HG02678 (cell line): ENCODE measurements around the gene RNF168.
A peak's percentile ranks its signal among the peaks of the same experiment; 100 is the strongest.
"Not testable (repeated sequence)": the region's sequence is repeated elsewhere in the genome, so short reads cannot be mapped to it uniquely, and the experiment has no call there.

Experiments used
- ATAC-seq: cut with Tn5 transposase; IDR thresholded peaks from one replicate; pipeline ENCODE4 v1.9.1; 2021; ENCODE audit warnings: mild to moderate bottlenecking, moderate library complexity; ENCODE audit not compliant: unreplicated experiment

Gene RNF168

DNA sequence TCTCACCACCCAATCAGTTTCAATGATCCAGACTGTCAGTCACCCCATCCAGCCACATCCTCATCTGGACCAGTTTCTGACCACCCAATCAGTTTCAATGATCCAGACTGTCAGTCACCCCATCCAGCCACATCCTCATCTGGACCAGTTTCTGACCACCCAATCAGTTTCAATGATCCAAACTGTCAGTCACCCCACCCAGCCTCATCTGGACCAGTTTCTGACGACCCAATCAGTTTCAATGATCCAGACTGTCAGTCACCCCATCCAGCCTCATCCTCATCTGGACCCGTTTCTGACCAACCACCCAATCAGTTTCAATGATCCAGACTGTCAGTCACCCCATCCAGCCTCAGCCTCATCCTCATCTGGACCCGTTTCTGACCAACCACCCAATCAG lies 33.4 kb downstream of the RNF168 start:
- not testable (repeated sequence) for ATAC-seq

DNA sequence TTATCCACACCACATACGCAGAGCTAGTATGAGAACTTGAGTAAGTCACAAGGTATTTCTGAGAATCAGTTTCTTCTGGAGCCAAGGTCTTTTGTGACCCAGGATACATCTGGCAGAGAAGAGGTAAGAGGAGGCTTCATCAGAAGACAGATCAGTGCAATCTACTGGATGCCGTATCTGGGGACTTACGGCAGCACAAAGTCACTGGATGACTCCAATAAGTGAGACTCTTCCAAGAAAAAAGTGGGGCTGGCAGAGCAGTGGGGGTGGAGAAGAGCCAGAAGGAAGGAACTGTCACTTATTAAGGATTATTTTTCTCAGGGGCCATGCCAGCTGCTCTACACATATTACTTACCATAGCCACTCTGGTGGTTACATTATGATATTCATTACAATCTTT lies 39.8 kb downstream of the RNF168 start:
- no peak for ATAC-seq

DNA sequence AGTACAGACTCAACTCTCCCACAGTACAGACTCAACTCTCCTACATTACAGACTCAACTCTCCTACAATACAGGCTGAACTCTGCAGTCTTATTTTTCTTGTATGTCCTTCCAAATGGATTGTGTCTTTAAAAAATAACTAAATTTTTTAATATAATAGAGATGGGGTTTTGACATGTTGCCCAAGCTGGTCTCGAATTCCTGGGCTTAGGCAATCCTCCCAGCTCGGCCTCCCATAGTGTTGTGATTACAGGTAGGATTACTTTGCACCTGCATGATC lies 40.2 kb downstream of the RNF168 start:
- ATAC-seq, result no peak

DNA sequence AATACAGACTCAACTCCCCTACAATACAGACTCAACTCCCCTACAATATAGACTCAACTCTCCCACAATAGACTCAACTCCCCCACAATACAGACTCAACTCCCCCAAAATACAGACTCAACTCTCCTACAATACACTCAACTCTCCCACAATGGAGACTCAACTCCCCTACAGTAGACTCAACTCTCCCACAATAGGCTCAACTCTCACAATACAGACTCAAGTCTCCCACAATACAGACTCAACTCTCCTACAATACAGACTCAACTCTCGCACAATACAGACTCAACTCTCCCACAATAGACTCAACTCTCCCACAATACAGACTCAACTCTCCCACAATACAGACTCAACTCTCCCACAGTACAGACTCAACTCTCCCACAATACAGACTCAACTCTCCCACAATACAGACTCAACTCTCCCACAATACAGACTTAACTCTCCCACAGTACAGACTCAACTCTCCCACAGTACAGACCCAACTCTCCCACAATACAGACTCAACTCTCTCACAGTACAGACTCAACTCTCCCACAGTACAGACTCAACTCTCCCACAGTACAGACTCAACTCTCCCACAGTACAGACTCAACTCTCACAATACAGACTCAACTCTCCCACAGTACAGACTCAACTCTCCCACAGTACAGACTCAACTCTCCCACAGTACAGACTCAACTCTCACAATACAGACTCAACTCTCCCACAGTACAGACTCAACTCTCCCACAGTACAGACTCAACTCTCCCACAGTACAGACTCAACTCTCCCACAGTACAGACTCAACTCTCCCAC lies 40.7 kb downstream of the RNF168 start:
- ATAC-seq, result not testable (repeated sequence)

DNA sequence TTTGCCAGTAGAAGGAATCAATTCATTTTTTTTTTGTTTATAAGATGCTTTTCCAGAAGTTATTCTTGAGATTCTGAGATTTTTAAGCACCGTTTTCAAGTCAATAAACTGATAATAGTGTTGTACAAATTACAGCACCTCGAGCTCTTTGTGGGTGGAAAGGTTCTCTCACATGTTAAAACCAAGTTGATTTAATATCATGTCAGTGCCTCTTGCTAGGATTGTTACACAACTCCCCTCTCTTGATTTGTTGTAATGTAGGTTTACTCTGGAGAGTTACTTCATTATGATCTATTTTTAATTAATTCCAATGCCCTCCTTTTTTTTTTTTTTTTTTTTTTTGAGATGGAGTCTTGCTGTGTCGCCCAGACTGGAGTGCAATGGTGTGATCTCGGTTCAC lies 45.5 kb downstream of the RNF168 start:
- ATAC-seq, result no peak

DNA sequence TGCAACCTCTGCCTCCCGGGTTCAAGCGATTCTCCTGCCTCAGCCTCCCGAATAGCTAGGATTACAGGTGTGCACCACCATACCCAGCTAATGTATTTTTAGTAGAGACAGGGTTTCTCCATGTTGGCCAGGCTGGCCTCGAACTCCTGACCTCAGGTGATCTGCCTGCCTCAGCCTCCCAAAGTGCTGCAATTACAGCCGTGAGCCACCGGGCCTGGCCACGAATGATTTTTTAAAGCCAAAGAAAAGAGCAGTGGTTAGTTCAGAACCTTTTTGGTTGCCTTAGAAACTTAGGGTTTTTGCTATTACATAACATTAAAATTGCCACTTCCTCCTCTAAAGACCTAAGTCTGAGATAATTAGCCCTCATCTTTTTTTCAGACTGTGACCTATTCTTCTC lies 46.1 kb downstream of the RNF168 start:
- not testable (repeated sequence) for ATAC-seq

DNA sequence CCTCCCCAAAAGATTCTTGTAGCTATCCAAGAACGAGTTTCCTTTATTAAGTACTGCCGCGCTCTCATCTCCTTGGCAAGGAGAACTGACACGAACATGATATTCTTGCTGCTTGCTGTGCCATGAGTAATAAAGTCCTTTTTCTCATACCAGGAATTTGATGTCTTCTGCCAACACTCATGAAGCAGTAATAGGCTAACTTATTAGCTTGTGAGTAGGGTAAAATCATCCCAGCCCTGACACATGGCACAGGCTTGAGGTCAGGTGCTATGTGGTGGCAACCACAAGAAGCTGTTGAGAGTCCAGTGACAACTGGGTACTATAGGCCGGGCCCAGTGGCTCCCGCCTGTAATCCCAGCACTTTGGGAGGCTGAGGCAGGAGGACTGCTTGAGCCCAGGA lies 48.6 kb downstream of the RNF168 start:
- no peak for ATAC-seq

DNA sequence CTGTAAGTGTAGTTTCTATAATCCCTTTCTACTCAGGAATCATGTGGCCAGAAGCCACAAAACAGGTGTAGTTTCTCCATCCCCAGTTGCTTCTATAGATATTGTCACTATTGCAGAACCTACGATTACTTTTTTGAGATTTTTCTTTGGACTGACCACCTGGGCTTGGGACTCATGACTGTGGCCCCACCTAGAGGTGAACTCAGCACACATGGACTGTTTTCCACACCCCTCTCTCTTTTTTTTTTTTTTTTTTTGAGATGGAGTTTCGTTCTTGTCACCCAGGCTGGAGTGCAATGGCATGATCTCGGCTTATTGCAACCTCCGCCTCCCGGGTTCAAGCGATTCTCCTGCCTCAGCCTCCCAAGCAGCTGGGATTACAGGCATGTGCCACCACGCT lies 58.2 kb downstream of the RNF168 start:
- ATAC-seq, result not testable (repeated sequence)

DNA sequence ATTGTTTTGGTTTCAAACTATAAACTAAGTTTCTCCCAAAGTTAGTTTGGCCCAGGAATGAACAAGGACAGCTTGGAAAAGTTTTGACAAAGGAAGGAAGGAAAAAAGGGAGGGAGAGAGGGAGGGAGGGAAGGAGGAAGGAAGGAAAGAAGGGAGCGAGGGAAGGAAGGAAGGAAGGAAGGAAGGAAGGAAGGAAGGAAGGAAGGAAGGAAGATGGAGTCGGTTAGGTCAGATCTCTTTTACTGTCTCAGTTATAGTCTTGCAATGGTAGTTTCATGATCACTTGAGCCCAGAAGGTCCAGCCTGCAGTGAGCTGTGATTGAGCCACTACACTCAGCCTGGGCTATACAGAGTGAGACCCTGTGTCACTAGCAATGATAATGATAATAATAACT lies 59.1 kb downstream of the RNF168 start:
- no peak for ATAC-seq

DNA sequence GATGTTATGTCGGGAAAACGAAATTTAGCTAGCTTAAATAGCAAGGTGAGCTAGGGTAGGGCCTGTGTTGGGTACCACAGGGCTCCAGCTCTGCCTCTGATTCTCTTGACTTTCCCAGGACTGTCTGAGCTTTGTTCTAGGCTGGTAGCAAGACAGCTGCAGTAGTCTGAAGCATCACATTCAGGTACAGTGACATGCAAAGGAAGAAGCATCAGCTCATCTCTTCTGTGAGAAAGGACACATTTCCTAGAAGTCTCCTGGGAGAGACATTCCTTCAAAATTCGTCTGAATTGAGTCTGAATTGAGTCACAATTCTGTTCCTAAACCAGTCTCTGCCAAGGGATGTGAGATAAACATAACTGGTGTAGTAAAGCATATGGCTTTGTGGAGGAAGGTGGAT lies 62.9 kb downstream of the RNF168 start:
- no peak for ATAC-seq

DNA sequence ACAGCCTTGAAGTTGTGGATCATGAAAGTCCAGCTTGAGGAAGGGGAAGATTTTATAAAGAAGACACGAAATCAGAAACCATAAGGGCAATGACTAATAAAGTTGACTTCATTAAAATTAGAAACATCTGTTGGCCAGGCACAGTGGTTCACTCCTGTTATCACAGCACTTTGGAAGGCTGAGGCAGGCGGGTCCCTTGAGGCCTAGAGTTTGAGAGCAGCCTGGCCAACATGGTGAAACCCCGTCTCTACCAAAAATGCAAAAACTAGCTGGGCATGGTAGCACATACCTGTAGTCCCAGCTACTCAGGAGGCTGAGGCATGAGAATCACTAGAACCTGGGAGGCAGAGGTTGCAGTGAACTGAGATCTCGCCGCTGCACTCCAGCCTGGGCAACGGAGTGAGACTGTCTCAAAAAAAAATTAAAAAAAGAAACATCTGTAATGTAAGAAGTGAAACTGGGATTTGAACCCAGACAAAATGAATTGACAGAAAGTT lies 63.5 kb downstream of the RNF168 start:
- no peak for ATAC-seq

DNA sequence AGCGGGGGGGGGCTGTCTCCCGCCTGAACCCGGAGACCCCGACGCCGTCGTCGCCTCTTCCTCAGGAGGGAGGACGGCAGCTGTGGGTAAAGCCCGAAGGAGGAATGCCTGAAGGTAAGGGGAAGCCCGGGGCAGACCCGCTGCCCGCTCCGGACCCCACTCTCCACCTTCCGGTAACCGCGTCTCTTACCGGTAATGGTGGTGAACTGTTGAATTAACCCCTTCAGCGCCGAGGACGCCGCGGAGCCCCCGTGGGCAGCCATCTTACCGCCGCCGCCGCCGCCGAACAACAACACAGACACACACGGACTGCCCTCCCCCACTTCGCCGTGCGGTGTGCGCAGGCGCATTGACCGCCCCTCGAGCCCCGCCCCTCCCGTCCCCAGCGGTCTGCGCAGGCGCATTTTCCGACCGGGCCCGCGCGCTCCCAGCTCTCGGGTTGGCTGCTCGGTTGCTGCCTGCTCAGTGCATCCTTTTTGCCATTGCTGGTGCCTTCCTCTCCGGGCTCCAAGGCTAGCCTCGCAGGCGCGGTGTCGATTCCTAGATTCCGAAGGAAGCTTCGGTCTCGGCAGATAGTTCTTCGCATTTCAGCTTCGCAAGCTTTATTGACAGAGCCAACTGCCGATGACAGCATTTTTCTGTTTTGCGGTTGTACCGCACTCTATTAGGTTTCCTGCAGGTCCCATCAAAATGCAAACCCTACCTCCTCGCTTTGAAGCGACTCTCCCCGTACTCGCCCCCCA lies 71.3 kb downstream of the RNF168 start, which contains the start of gene UBXN7:
UBXN7 (minus strand) TSS at position 291 of the 743 bp plus-strand sequence; CDS start at position 263, 28 bp downstream.
- peak; percentile 80 for ATAC-seq

DNA sequence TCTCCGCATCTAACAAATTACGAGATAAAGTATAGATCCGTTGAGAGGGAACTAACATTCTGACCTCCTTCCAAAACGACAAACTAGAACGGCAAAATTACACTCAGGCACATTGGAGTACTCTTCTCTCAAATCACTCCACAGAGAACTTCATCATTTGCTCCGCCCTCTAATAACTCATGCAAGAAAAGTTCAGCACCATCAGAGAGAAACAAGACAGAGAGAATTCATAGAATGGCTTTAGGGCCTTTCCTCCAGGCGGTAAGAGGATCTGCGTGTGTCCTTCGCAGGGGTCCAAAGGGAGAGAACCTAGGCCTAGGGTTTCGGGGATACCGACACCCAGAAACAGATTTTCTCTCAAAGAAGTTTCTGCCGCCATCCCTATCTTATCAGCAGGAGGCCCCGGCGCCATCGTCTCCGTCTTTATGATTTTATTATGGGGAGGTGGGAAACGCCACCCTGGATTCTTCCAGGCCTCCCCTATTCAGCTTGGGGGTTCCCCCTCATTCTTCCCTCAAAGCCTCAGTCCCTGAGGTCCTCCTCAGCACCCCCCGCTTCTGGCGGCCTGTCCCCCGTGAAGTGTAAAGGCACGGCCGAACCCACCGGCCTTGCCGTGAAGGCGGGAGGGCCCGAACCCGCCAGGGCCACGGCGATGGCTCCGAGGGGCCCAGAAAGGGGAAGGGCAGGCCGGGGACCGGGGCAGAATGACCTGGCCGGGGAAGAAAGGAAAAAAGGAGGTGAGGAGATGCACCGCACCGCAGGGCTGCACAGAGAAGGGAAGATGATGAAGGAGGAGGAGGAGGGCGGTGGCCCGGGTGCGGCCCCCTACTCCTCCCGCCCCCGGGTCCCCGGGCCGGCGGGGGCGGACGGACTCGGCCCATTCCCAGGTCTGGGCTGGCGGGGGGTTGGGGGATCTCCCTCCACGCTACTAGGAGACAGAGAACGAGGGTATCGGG lies 72.1 kb downstream of the RNF168 start:
- ATAC-seq, result peak; percentile 26

DNA sequence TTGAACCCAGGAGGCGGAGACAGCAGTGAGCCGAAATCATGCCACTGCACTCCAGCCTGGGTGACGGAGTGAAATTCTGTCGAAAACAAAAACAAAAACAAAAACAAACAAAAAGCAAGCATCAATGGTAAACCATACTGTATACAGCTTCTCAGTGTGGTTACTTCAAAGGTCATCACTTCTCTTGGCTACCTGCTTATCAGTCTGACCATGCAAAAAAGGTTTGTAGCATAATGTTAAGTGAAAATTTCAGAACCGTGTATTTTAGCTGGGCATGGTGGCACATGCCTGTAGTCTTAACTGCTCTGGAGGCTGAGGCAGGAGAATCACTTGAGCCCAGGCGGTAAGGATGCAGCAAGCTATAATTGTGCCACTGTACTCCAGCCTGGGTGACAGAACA lies 75.5 kb downstream of the RNF168 start:
- no peak for ATAC-seq

DNA sequence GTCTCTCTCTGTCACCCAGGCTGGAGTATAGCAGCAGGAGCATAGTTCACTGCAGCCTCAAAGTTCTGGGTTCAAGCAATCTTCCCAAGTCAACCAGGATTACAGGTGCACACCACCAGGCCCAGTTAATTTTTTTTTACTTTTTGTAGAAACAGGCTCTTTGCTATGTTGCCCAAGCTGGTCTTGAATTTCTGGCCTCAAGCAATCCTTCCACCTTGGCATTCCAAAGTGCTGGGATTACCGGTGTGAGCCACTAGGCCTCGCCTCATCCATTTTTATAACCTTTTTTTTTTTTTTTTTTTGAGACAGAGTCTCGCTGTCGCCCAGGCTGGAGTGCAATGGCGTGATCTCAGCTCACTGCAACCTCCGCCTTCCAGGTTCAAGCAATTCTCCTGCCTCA lies 79.1 kb downstream of the RNF168 start:
- not testable (repeated sequence) for ATAC-seq

DNA sequence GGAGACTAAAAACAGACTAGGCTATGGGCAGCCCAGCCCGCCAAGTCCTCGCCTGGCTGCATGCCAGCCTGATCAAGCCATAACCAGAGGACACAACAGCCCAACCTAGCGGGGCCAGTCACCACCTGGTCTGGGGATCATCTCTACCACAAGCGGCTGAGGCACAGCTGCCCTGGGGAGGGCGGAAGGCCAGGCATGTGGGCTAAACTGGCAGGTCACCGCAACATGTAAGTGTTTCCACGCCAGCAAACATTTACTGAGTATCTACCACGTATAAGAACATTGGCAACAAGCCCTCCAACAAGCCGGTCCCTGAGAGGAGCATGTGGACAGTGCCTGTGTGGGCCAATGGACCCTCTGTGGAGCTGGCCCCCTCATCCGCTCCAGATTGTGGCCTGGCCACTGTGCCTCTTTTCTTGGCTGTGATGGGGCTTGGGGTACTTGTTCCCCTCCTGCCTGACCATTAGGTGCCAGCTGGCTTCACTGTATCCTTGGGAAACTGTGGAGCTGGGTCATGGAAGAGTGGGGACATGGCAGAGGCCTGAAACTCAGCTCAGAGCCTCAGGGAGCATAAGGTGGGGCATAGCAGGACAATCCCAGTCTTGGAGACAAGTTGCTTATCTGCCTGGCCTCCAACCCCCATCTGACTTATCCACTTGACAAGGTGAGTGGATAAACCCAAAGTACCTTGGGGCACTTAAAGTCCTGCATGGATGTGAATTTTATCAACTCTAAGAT lies 80.4 kb downstream of the RNF168 start:
- ATAC-seq, result no peak

DNA sequence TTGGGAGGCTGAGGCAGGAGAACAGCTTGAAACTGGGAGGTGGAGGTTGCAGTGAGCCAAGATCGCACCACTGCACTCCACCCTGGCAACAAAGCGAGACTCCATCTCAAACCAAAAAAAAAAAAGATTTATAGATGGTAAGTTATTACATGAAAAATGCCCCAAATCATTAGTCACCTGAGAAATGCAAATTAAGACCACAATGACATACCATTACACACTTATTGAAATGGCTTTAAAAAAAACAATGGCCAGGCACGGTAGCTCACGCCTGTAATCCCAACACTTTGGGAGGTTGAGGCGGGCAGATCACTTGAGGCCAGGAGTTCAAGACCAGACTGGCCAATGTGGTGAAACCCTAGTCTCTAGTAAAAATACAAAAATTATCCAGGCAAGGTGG lies 81.9 kb downstream of the RNF168 start:
- not testable (repeated sequence) for ATAC-seq

DNA sequence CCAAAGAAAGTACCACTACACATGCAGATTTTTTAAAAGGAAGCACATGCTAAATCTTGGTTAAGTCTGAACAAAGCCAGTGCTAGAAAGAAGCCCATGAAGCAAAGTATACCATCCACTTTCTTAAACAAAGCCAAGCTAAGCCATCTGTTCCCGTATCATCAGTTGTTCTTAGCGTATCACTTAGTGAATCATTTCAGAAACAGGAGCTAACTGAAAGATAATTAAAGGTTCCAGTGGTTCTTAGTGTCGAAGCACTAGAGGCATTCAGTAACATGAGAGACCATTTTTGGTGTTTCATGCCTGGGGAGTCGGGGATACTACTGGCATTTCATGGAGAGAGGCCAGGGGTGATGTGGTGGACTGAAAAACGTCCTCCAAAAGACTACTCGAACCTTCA lies 84.2 kb downstream of the RNF168 start:
- ATAC-seq, result no peak
